ENCODE data around the gene ERG28. TPM values are rescaled to one million over a fixed set of nuclear protein-coding genes. Genes with fewer than 3 reads are reported as not detected.
A peak's percentile ranks its signal among the peaks of the same experiment; 100 is the strongest.

ERG28 gene
- total RNA-seq, result 6.8 TPM
- long read RNA-seq, transcript ERG28-201 (5 exons, 2,633 nt), result major isoform, 10 of 12 reads
- long read RNA-seq, partial matches to known transcripts, result 1 of 12 reads
- long read RNA-seq, other reads (novel, unspliced or antisense), result 1 of 12 reads

- DNase-seq, result peak; percentile 96
- no peaks in the 10 kb centered on the region for H3K27me3 ChIP-seq (ENCODE audit: low read depth)
- no peak for TF ChIP-seq CTCF (IDR thresholded peaks at IDR 0.05; ENCODE audit: borderline replicate concordance)
- H3K36me3 ChIP-seq, result peaks cover 22% of the 10 kb centered on the region
- no peaks in the 10 kb centered on the region for H3K9me3 ChIP-seq (replicated peaks)
- intact Hi-C loops (cut with micrococcal nuclease), result no loop called here
- peak within 1 kb of the TSS; percentile 85 for H3K27ac ChIP-seq (replicated peaks)
- peak within 1 kb of the TSS; percentile 91 for H3K4me3 ChIP-seq
- H3K4me1 ChIP-seq, result peaks cover 27% of the 10 kb centered on the region
These were observed at the start of gene ERG28, which contains the start of gene TTLL5 for GRCh38 chr14:75660630-75661498. ERG28 (minus strand) TSS chr14:75660876; CDS start chr14:75657502, 3,374 bp downstream. TTLL5 (plus strand) TSS chr14:75661246; CDS start chr14:75663150, 1,904 bp downstream.

GRCh38 chr14:75709207-75709812, 48.6 kb upstream of the ERG28 start:
- intact Hi-C loops (cut with micrococcal nuclease), result loop anchor here (10.0 kb wide), 1 partner anchor 645 kb away; no protein-coding TSS in a partner anchor
- Histone ChIP-seq H3K4me3 (no peak overlapping the region), H3K27ac (replicated peaks) (no peak overlapping the region), H3K4me1 (peaks cover 28% of the 10 kb centered on the region), H3K27me3 (ENCODE audit: low read depth) (no peaks in the 10 kb centered on the region), H3K36me3 (peaks cover 7% of the 10 kb centered on the region), H3K9me3 (replicated peaks) (no peaks in the 10 kb centered on the region)
- peak; percentile 64 for DNase-seq
- TF ChIP-seq CTCF (IDR thresholded peaks at IDR 0.05; ENCODE audit: borderline replicate concordance), result peak; percentile 88

GRCh38 chr14:75705014-75705413, 44.3 kb upstream of the ERG28 start:
- no peak for DNase-seq
- H3K4me3 ChIP-seq, result no peak overlapping the region
- peaks cover 19% of the 10 kb centered on the region for H3K36me3 ChIP-seq
- TF ChIP-seq CTCF (IDR thresholded peaks at IDR 0.05; ENCODE audit: borderline replicate concordance), result no peak
- H3K4me1 ChIP-seq, result peaks cover 27% of the 10 kb centered on the region
- H3K27ac ChIP-seq (replicated peaks), result no peak overlapping the region
- no peaks in the 10 kb centered on the region for H3K27me3 ChIP-seq (ENCODE audit: low read depth)
- intact Hi-C loops (cut with micrococcal nuclease), result loop anchor here (10.0 kb wide), 1 partner anchor 650 kb away; no protein-coding TSS in a partner anchor
- no peaks in the 10 kb centered on the region for H3K9me3 ChIP-seq (replicated peaks)

GRCh38 chr14:75703467-75703866, 42.8 kb upstream of the ERG28 start:
- Histone ChIP-seq H3K4me1 (peaks cover 27% of the 10 kb centered on the region), H3K9me3 (replicated peaks) (no peaks in the 10 kb centered on the region), H3K4me3 (no peak overlapping the region), H3K27me3 (ENCODE audit: low read depth) (no peaks in the 10 kb centered on the region), H3K36me3 (peaks cover 31% of the 10 kb centered on the region), H3K27ac (replicated peaks) (peak overlapping the region; percentile 52)
- intact Hi-C loops (cut with micrococcal nuclease), result loop anchor here (10.0 kb wide), 1 partner anchor 651 kb away; no protein-coding TSS in a partner anchor
- TF ChIP-seq CTCF (IDR thresholded peaks at IDR 0.05; ENCODE audit: borderline replicate concordance), result no peak
- no peak for DNase-seq

GRCh38 chr14:75702616-75703261, 42.1 kb upstream of the ERG28 start:
- no peak for DNase-seq
- Histone ChIP-seq H3K4me1 (peaks cover 27% of the 10 kb centered on the region), H3K36me3 (peaks cover 31% of the 10 kb centered on the region), H3K27ac (replicated peaks) (peak overlapping the region; percentile 52), H3K27me3 (ENCODE audit: low read depth) (no peaks in the 10 kb centered on the region), H3K9me3 (replicated peaks) (no peaks in the 10 kb centered on the region), H3K4me3 (no peak overlapping the region)
- intact Hi-C loops (cut with micrococcal nuclease), result loop anchor here (10.0 kb wide), 1 partner anchor 652 kb away; no protein-coding TSS in a partner anchor
- TF ChIP-seq CTCF (IDR thresholded peaks at IDR 0.05; ENCODE audit: borderline replicate concordance), result no peak

Measured in left ventricle myocardium inferior (tissue), 1 donor.